ENCODE results near the gene IMMP1L.

The IMMP1L gene

GRCh38 chr11:31464436-31464835 is 45.0 kb downstream of the IMMP1L start:
- no peak for FAIRE-seq

- FAIRE-seq = no peak
These were observed 54.2 kb downstream of the IMMP1L start for GRCh38 chr11:31455177-31455576.

- no peak for FAIRE-seq
These were observed 58.6 kb downstream of the IMMP1L start for GRCh38 chr11:31450841-31451240.

- no peak for FAIRE-seq
These were observed 60.4 kb downstream of the IMMP1L start for GRCh38 chr11:31449040-31449439.

- FAIRE-seq = no peak
These were observed 63.8 kb downstream of the IMMP1L start for GRCh38 chr11:31445621-31446020.

DNA sequence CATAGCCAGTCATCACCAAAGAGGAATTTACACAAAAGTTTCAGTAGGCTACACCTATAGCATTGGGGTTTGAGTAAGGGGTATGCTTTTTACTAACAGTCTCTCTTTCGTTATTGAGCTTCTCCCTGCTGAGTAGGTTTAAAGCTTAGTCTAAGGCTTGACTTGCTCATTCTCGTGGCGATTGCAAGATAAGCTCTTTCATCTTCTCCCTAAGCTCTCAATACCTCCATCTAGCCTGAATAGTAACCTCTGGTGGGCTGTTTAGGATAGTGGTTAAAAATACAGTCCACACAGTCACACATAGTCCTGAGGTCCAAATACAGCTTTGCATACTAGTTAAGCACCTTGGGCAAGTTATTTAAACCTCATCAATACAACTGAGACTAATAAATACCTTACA is 65.6 kb downstream of the IMMP1L start:
- no peak for FAIRE-seq

DNA sequence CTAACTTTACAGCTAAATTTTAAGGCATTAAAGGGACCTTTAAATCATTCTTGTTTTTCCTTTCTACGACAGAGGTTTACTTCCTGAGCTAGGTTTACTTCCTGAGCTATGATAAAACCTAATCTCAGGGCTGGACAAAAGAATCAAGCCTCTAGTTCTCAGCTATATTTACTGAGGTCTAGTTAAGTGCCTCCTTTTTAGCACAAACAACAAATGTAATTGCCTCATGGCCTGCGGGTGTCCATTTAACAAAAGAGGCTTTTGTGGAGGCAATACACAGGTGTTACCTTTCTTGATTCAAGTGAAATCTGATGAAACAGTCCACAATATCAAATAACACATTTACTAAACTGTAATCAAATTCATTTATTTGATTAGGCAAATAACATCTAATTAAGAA is 67.3 kb downstream of the IMMP1L start:
- FAIRE-seq = no peak

GRCh38 chr11:31441296-31441695 is 68.1 kb downstream of the IMMP1L start:
- no peak for FAIRE-seq

GRCh38 chr11:31437742-31438435 is 71.5 kb downstream of the IMMP1L start:
- no peak for FAIRE-seq

GRCh38 chr11:31433851-31434250 is 75.6 kb downstream of the IMMP1L start:
- FAIRE-seq = no peak

DNA sequence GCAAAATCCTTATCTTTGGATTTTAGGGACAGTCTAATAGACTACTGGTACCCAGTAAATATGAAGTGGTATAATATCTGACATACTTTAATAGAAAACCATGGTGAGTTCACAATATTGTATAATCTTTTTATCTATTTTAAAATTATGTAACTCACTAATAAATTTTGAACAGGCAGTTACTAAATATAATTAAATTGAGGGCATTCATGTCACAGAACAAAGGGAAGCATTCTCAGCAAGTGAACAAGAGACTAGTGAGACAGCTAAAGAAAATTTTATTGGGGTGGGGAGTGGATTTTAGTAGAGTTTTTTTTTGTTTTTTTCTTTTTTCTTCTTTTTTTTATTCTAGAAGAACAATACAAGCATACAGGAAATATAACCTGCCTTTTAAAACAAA is 84.8 kb downstream of the IMMP1L start:
- FAIRE-seq = no peak

DNA sequence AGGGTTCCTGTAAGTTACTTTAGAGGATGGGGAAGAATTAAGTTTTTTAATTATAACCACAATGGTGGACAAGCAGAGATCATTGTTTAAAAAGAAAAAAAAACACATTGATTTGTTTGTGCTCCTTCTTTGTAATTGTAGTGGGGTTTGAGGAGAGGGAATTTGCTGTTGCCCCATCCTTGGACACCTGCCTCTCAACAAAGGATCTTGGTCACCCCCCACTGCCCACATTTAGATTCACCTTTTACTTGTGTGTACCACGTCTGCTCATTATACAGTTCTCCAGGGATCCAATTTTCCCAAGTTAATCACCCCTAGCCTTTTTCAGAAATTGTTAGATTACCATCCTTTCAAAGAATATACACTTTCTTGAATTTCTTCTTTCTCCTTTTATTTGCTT is 86.7 kb downstream of the IMMP1L start:
- no peak for FAIRE-seq

DNA sequence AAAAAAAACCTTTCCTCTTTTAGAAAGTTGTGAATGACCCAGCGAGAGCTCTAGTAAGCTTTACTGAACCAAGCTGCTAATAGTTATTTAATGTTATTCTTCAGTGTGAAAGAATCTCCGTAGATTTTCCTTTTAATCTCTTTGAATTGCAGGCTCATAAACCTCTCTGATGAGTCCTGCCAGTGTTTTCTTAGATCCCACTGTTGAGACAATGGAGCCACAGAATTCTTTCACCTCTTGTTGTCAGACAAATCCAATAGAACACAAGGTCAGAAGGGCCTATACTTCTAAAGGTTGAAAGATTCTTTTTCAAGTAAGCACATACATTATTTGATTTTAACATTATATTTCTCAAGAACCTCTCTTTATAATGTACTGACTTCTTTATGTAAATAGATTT is 87.6 kb downstream of the IMMP1L start:
- FAIRE-seq = no peak

DNA sequence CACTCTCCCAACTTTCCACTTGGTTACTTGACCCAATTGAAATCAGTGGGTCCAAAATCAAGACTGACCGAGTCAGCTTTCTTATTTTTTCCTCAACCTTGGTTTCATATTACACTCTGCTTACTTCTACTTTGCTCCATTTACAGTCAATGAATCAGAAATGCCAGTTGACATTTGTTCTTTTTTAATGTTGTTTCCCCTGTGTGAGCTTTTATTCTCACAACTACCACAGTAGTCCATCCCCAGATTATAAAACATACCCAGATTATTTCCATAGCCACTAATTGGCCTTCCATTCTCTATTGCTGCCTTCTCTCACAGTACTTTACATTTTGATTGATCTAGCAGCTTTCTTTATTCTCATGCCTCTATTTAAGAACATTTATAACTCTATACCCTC is 89.8 kb downstream of the IMMP1L start:
- FAIRE-seq = no peak

DNA sequence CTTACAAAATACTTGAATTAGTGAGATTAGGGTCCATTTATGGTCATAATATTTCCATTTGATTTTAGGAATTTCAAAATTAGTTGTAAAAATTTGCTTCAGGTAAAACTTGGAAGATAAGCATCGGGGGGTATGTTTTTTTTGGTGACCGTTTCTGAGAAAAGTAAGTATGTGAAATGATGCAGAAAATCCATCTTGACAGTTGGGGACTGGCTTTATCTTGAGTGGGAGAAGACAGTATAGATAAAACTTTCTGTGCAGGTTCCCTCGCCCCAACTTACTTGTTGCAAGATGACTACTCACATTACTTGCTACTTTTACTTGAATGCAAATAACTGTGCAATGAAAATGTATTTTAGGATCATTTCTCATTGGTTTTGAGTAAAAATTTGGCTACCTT is 90.3 kb downstream of the IMMP1L start:
- no peak for FAIRE-seq

GRCh38 chr11:31417816-31418215 is 91.6 kb downstream of the IMMP1L start:
- FAIRE-seq = no peak

- no peak for FAIRE-seq
These were observed 92.1 kb downstream of the IMMP1L start for GRCh38 chr11:31417357-31417756.

DNA sequence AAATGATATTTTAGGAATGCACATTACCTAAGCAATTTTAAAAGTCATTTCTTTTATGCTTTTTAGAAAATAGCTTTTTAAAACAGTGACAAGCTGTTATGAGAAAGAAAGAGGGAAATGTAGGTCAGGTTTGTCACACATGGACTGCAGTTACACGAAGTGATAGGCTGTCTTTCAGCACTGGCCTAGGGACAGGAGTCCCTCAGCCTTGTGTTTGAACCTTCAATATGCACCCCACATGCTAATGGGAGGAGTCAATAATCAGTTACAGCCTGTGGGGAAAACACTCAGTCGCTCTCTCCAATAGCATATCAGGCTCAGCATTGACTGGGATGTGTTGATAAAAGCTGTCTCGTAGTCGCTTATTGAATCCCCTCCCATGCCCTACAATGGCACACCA is 94.0 kb downstream of the IMMP1L start:
- FAIRE-seq = no peak

- FAIRE-seq = no peak
These were observed 95.1 kb downstream of the IMMP1L start for GRCh38 chr11:31414338-31414737.

DNA sequence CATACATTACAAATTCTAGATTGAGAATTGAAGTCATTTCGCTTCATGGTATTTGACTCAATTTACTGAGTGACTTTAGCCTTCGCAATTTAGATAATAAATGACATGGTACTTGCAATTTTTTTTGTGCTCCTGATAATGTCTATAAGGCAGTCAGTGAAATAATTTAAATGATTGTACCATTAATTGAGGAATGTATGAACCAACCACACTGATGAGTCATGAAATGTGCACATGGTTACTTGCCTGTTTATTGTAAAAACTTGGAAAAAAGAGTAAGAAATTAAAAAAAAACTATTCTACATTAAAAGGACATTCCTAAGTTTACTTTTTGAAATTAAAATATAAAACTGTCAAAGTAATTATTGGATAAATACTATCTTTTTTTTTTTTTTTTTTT is 96.5 kb downstream of the IMMP1L start:
- FAIRE-seq = no peak

- FAIRE-seq = no peak
These were observed 101.2 kb downstream of the IMMP1L start for GRCh38 chr11:31408201-31408600.

DNA sequence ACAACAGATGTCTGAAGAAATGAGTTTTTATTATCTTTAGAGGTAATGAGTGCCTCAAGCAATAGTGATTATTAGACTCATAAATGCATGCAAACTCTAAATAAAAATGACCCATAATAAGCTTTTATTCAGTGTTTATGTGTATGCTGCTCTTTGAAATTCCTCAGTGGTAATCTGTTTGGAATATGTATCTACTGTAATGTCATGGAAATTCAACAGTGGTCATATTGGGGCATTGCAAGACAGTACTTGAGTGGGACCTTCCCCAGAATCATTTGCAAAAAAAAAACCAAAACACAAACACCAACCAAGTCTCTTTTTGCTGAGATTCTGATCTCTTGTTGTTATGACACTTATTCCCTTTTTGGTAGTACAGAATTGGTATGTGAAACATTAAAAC is 104.8 kb downstream of the IMMP1L start:
- FAIRE-seq = no peak

- FAIRE-seq = peak; percentile 96
These were observed 112.1 kb downstream of the IMMP1L start for GRCh38 chr11:31397239-31397834.

- FAIRE-seq = no peak
These were observed 122.0 kb downstream of the IMMP1L start for GRCh38 chr11:31387379-31387778.

GRCh38 chr11:31383116-31383515 is 126.3 kb downstream of the IMMP1L start:
- no peak for FAIRE-seq

All from G401.6 (cell line).